ENCODE data around the gene CFI.

DNA sequence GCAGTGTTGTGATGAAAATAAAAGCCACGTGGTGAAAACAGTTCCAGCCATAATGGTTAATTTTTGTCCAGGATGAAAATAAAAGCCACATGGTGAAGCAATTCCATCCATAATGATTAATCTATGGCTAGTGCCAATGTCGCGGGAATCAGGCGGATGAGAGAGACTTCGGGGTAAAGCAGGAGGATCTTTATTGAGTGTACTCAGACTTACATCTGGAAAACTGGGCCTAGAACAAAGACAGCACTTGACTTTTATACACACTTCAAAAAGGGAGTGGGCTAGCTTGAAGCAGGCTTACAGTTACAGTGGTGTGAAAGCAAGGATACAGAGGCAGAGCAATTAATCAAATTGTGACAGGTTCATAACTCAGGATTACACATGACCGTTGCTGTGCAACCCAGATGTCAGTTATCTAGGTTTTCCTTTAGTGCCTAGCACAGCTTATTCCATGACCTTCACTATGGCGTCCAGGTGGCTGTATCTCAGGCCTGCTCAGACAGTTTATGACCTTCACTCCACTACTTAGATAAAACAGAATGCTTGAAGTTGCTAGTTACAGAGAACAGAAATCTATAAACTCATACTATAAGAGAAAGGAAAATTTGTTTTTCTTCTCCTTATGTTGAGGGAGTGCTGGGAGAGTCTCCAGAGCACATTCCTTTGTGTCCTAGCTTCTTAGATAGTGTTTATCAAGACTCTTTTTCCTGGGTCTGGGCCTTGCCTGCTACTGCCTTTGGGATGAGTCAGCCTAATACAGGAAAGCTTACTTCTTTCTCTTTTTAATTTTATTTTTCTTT lies 66.0 kb downstream of the CFI start:
- TF ChIP-seq ZNF274 (IDR thresholded peaks at IDR 0.05; ENCODE audit: low read depth, low read length) (no peak), SUZ12 (IDR thresholded peaks at IDR 0.05; ENCODE audit: extremely low read depth, insufficient read depth, insufficient read length) (no peak)
